GDM1 (cell line): Measurements from ENCODE around the gene NEU4.

Source experiments
- DNase-seq: peaks from one replicate; lab custom pipeline; 2025; lab: John Stamatoyannopoulos, UW

Gene NEU4

GRCh38 chr2:241865957-241866789 is 57.2 kb downstream of the NEU4 start:
- DNase-seq = no peak
